ENCODE measurements around the gene ITGB5.
A peak's percentile ranks its signal among the peaks of the same experiment; 100 is the strongest.

The ITGB5 gene

DNA sequence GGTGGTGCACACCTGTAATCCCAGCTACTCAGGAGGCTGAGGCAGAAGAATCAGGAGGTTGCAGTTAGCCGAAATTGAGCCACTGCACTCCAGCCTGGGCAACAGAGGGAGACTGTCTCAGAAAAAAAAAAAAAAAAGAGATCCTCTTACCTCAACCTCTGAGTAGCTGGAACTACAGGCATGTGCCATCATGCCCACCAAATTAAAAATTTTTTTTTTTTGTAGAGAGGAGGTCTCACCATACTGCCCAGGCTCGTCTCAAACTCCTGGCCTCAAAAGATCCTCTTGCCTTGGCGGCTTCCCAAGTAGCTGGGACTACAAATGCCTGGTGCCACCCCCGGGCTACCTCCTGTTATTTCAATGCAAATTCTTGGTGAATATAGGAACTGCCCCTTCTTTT is 155.4 kb downstream of the ITGB5 start:
- no peak for DNase-seq

- no peak for DNase-seq
Measured at GRCh38 chr3:124730941-124731297, 156.2 kb downstream of the ITGB5 start.

- peak; percentile 64 for DNase-seq
Measured at GRCh38 chr3:124730129-124730940, 156.8 kb downstream of the ITGB5 start, which contains the start of gene UMPS. TSS of gene UMPS (plus strand) at chr3:124730452. CDS start at chr3:124730472, 20 bp downstream.

GRCh38 chr3:124722589-124722988 is 164.6 kb downstream of the ITGB5 start:
- DNase-seq, result no peak

GRCh38 chr3:124714223-124714853 is 172.8 kb downstream of the ITGB5 start:
- no peak for DNase-seq

Data from NCI-H510A treated with DMSO at 0.1 percent for 48 hours (cell line).